Activated gamma-delta T cell (primary cell): Measurements from ENCODE around the gene MAP2K7.
"Not testable (repeated sequence)": the region's sequence is repeated elsewhere in the genome, so short reads cannot be mapped to it uniquely, and the experiment has no call there.

Experiments
- DNase-seq: peaks from one replicate; lab custom pipeline; 2025; lab: John Stamatoyannopoulos, UW

Gene MAP2K7

DNA sequence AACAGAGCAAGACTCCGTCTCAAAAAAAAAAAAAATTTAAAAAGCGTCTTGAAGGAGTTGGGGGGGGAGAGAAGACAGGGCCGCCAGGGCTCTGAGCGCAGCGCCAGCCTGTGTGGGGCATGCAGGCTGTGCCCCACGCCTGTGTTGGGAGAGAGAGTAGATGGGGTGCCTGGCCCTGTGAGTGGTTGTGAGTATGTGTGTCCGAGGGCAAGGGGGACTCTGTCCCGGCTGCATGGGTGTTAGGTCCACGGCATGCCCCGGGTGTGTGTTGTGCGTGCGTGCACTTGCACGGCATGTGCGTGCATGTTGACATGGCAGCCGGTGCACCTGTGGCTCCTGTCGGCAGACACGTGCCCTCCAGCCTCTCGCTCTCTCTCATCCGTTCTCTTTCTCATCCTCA lies 3.4 kb downstream of the MAP2K7 start:
- DNase-seq = no peak

DNA sequence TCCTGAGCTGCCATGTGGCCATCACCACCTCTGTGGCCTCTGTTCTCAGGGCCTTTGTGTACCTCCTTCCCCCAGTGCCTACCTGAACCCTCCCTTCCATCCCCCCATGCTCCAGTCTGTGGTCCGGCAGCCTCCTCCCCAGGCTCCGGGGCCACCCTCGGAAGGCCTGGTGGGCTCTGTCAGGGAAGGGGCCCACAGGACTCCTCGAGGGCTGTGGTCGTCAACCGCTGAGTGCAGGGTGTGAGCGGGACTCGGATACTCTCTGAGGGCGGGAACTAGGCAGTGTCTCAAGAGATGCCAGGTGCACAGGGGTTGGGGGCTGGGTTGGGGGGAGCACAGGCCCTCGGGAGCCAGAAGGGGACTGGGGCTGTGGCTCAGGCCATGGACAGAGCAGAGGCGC lies 3.9 kb downstream of the MAP2K7 start:
- no peak for DNase-seq

DNA sequence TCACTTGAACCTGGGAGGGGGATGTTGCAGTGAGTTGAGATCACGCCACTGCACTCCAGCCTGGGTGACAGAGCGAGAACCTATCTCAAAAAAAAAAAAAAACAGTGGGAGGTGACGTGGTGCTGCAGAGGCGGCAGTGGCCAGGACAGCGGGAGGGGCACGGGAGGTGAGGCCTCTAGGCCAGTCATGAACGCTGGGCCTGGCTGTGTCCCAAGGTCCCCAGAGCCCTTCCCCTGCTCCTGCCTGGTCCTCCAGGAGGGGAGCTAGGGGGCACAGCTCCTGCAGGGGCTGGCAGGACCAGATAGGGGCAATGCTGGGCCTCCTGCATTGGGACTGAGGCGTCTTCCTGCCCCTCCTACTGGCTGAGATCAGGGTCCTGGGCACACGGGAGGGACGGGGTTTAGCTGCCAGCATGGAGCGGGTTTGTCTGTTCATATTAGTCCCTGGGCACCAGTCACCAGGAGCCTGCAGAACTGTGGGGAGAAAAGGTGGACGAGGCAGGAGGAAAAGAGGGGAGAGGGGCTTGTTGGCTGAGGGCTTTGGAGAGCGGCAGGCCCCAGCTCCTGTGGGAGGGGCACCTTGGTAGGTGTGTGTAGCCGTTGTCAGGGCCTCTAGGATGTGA lies 4.5 kb downstream of the MAP2K7 start:
- DNase-seq = no peak

DNA sequence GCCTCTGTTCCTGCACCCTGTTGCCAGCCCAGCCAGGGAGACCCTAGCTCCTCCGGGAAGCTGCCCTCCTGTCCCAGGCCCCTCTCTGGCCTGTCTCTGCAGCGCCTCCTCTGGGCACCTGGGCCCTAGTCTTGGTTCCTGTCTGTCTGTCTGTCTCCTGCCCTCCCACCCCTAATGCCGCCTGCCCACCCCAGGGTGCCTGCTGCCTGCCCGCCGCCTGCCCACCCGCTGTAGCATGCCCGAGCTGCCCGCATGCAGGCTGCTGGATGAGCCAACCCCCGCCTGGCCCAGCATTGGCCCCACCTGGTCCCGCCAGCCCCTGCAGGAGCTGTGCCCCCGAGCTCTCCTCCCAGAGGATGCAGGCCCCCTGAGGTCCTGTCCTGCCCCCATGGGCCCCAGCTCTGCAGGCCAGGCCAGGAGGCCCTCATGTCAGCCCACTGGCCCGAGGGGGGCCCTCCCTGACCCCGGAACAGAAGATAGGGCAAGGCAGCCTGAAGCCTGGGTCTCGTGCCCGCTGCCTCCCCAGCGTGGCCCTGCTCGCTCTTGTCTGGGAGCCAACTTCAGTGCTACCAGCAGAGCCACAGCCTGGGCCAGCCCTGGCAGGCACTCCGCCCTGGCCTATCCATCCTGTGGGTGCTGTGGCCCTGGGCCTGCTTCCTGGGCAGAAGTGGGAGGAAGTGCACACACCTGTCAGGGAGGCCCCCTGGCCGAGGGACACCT lies 5.2 kb downstream of the MAP2K7 start:
- DNase-seq = no peak

DNA sequence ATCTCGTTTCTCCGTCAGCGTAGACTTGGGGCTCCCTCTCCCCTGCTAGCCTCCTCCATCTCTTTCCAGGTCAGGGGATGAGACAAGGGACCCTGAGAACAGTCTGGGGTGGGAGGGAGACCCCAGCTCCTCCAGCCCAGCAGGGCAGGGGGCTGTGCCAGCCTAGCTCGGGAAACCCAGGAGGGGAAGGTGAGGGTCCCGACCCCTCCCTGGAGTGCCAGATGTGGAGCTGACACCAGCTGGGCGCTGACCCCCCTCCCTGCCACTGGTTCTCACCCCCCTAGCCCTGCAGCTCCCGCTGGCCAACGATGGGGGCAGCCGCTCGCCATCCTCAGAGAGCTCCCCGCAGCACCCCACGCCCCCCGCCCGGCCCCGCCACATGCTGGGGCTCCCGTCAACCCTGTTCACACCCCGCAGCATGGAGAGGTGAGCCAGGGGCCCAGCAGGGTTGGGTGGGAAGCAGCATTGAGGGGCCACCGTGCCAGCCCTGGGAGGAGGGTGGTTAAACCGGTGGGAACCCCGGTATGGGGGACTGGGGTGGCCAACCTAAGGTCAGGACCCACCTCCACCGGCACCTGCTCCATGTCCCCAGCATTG lies 5.9 kb downstream of the MAP2K7 start:
- DNase-seq = no peak

DNA sequence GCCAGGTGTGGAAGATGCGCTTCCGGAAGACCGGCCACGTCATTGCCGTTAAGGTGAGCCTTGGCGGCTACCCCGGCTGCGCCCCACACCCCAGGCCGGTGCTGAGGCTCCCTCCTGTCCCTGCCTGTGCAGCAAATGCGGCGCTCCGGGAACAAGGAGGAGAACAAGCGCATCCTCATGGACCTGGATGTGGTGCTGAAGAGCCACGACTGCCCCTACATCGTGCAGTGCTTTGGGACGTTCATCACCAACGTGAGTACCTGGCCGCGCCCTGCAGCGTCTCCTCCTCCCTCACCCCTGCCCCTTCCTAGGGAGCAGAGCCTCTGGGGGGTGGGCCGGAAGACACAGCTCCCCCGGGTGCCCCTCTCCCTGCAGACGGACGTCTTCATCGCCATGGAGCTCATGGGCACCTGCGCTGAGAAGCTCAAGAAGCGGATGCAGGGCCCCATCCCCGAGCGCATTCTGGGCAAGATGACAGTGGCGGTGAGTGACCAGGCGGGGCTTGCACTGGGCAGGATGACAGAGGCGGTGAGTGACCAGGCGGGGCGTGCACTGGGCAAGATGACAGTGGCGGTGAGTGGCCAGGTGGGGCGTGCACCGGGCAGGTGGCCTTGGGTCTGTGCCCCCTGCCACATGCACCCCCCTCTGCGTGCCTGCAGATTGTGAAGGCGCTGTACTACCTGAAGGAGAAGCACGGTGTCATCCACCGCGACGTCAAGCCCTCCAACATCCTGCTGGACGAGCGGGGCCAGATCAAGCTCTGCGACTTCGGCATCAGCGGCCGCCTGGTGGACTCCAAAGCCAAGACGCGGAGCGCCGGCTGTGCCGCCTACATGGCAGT lies 6.9 kb downstream of the MAP2K7 start:
- DNase-seq = no peak

DNA sequence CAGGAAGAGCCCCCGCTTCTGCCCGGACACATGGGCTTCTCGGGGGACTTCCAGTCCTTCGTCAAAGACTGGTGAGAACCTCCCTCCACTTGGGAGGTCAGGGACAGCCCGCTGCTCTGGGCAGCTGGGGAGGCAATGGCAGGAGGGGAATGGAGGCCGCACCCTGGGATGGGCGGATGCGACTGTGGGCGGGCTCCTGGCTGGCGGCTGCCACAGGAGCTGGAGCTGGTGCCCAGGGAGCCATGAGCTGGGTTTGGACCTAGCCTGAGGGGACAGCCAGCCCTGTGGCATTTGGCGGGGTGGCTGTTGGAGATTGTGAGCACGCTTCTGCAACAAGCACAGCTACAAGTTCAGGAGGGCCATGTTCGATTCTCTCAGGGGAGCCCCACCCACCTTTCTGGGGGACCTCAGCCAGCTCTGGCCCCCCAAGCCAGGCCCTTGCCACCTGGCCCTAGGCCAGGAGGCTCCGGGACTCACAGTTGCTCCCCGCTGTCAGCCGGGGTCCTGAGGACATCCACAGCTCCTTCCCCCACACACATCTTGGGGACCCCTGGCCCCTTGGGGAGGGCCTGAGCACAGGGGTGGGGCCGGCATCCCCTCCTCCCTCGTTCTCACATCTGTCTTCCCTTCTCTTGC lies 7.9 kb downstream of the MAP2K7 start:
- DNase-seq = no peak

DNA sequence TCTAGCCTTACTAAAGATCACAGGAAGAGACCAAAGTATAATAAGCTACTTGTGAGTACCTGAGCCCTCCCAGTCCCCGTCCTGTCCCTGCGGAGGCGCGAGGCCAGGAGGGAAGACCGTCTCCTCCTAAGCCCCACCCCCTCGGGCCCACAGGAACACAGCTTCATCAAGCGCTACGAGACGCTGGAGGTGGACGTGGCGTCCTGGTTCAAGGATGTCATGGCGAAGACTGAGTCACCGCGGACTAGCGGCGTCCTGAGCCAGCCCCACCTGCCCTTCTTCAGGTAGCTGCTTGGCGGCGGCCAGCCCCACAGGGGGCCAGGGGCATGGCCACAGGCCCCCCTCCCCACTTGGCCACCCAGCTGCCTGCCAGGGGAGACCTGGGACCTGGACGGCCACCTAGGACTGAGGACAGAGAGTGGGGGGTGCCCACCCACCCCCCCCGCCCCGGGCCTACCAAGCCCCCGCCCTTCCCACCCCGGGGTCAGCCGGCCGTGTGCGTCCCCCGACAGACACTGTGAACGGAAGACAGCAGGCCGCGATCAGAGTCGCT lies 8.5 kb downstream of the MAP2K7 start:
- no peak for DNase-seq

DNA sequence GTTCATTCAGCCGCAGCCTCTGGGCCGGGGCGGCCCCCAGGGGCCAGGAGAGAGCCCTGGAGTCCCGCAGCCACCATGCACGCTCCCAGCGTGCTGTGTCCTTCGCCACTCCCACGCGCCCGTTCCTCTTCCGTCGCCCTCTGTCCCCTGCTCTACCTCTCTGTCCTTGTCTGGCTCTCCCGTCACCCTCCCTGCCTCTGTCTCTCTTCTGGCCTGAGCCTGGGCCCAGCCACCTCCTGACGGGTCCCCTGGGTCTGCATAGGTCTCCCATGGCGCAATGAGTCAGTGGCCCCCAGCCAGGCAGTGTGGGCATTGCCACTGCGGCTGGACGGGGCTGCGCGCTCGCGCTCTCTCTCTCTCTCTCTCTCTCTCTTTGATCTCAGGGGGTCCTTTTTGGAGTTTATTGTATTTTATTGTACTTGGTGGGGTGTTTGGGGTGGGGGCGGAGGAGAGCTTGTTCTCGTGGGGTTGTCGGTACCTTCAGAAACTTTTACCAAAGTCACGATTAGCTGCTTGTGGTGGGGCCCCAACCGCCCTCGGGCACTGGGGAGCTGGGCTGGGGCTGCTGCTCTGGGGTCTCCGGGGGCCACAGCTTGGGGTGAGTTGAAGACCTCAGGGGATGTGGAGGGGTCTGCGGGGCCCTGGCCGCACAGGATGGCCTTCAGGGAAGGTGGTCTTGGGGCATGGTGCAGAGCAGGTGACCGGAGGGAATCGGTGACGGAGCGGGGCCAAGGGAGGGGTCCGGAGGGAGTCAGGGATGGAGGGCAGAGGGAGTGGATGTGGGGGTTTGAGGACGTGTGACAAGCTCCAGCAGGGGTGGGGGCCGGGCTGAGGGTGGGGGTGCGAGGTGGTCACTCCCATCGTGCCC lies 9.3 kb downstream of the MAP2K7 start:
- no peak for DNase-seq

DNA sequence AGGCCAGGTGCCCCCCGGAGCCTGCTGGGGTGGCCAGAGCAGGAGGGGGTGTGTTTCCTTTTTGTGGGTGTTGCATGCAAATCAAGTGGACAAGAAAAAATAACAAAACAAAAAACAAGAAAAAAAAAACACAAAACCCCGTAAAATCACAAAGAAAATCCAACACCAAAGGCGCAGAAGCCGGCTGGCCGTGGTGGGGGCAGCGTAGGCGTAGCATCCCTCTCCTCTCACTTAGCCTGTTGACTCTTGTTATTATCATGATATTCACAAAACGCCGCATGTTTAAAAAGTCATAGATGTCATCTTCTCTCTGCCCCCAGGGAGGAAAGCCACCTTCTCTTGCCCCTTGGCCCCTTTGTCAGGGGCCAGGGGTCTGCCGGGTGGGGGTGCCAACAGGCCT lies 10.0 kb downstream of the MAP2K7 start:
- no peak for DNase-seq

DNA sequence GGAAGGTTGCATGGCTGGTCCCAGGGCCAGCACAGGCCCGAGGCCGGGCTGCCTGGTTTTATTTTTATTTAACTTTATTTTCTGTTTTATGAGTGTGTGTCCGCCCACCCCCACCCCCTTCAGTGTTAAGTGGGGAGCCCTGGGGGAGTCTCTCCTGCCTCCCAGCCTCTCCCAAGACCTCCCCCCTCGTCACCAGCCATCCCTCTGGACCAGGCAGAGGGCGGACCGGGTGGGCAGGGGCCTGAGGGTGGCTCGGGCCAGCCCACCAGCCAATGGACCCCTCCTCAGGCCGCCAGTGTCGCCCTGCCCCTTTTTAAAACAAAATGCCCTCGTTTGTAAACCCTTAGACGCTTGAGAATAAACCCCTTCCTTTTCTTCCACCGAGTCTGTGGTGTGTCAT lies 10.4 kb downstream of the MAP2K7 start:
- no peak for DNase-seq

DNA sequence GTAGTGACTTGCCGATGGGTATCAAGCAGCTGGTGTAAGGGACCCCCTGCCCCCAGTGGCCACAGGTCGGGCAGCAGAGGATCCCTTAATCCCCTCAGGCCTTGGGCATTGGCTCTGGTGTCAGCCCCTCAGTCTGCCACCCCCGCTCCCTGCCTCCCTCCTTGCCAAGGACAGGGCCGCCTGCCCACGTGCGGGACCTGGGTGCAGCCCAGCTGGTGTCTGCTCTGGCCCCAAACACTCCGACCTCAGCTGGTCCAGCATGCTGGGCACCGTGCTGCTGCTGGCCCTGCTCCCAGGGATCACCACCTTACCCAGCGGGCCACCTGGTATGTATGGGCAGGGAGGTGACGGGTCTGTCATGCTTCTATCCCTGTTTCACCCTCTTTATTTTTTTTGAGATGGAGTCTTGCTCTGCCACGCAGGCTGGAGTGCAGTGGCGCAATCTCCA lies 10.9 kb downstream of the MAP2K7 start, which contains the start of gene TGFBR3L:
Gene TGFBR3L (plus strand): TSS at position 233 of the 448 bp plus-strand sequence.
- DNase-seq = no peak

DNA sequence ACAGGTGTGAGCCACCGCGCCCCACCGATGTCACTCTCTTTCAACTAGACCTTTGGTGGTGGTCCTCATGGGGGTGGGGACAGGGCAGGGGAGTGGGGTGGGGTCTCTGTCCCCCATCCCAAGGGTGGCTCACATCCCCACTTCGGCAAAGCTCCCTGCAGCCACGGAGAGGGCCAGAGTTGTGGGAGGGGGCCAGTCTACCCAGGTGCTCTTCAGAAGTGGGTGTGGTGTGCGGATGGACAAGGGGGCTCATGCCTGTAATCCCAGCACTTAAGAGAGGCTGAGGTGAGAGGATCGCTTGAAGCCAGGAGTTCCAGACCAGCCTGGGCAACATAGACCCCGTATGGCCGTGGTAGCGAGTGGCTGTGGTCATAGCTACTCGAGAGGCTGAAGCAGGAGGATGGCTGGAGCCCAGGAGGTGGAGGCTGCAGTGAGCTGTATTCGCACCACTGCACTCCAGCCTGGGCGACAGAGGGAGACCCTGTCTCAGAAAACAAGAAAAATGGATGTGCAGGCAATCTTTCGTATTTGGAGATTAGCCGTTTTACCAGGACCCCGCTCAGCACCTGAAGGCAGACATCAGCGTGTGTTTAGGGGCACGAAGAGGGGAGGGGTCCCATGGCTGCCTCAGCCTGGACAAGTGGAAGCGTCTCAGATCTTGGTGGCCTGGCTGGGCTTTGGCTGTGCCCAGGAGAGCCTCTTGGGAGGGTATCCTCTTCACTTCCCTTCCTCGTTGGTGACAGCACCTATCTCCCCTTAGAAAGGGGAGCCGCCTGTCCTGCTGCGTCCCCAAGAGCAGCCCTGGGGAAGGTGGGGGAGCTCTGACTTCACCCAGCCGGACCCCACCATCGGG lies 11.8 kb downstream of the MAP2K7 start:
- DNase-seq = no peak

DNA sequence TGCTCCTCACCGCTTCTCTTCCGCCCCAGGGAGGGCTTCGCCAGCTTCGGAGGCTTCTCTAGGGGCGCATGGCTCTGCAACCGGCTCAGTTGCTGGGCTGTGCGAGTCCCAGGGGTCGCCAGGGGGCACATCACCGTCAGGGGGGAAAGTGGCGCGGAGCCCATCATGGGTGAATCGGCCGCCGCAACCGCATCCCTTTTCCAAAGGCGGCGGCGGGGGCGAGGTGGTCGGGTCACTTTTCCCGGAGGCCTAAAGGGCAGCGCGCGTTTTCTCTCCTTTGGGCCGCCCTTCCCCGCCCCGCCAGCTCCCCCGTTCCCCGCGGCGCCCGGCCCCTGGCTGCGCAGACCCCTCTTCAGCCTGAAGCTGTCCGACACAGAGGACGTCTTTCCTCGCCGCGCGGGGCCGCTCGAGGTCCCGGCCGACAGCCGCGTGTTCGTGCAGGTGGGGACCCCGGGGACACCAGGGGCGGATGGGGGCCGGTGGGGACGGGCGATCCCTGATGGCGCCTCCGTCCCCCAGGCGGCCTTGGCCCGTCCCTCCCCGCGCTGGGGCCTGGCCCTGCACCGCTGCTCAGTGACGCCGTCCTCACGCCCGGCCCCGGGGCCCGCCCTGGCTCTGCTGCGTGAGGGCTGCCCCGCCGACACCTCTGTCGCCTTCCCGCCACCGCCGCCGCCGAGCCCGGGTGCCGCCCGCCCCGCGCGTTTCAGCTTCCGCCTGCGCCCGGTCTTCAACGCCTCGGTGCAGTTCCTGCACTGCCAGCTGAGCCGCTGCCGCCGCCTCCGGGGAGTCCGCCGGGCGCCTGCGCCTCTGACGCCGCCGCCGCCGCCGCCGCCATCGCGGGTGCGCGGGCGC lies 12.7 kb downstream of the MAP2K7 start:
- peak; percentile 67 for DNase-seq

DNA sequence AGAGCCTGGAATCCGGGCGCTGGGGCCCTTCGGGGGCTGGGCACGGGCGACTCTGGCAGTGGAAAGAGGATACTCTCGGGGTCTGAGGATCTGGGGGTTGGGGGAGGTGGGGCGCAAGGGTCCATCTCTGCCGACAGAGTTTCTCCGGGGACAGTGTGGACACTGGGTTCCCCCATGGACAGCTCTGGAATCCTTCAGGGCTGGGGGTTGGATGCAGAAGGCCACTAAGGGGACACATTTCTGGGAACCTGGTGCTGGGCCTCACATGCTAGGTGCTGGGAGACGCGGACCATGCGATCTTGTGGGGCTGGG lies 13.2 kb downstream of the MAP2K7 start:
- DNase-seq = no peak

DNA sequence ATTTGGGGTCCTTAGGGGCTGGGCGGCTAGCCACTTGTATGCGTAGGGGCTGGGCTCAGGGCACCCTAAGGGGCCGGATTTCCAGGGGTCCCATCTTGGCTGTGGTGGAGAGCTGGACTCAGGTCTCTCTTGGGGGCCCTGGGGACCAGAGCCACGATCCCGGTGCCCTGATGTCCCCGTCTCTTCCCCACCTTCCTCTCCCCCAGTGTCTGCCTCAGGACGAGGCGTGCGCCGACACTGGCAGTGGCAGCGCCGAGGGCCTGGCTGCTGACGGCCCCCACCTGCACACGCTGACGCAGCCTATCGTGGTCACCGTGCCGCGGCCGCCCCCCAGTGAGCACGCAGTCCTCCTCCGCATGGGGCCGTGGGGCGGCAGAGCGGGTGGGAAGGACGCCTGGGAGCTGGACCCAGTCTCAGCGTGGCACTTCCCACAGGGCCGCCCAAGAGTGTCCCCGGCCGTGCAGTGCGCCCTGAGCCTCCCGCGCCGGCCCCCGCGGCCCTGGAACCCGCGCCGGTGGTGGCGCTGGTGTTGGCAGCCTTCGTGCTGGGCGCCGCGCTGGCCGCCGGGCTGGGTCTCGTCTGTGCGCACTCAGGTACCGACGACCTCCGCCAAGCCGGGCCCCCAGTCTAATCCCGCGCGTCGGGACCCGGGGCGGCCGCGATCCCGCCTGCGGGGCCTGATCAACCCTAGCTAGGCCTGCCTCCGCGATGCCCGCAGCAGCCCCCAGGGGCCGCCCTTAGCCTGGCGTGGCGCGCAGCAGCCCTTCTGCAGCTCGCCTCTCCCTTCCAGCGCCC lies 13.8 kb downstream of the MAP2K7 start:
- peak; percentile 40 for DNase-seq

DNA sequence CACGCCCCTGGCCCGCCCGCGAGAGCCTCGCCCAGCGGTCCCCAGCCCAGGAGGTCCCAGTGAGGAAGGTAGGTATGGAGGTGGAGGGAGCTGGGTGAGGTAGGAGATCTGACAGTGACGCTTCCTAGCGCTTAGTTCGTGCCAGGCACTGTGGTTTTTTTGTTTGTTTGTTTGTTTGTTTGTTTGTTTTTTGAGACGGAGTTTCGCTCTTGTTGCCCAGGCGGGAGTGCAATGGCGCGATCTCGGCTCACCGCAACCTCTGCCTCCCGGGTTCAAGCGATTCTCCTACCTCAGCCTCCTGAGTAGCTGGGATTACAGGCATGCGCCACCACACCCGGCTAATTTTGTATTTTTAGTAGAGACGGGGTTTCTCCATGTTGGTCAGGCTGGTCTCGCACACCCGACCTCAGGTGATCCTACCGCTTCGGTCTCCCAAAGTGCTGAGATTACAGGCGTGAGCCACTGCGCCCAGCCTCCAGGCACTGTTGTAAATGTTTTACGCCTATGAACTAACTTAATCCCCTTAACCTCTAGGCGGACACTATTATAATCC lies 14.5 kb downstream of the MAP2K7 start:
- DNase-seq = not testable (repeated sequence)
